Esophagus (tissue), 2 donors: ENCODE results near the gene SAMD9L. TPM values are rescaled to one million over a fixed set of nuclear protein-coding genes. Genes with fewer than 3 reads are reported as not detected.

Source experiments
- polyA plus RNA-seq, 2 donors: library from polyadenylated mRNA; stranded (reverse); fragments of 200-250 nt; gene quantifications; one replicate each; pipeline ENCODE4 v1.2.3, GENCODE V29; 2013
- donor health status: healthy with polysubstance abuse.
- donor health status: Bipolar disorder and iron deficiency.

SAMD9L gene
- polyA plus RNA-seq, 2 donors = 2.5 to 4.0 TPM

Other genes with a start within 250 kb of the SAMD9L start
- 10 to 100 TPM; 22.1 to 25.2 TPM for gene SAMD9, start 30.4 kb downstream of the SAMD9L start, polyA plus RNA-seq
- under 1 TPM in 1 of 2 donors, not detected in 1; 0.04 TPM for gene HEPACAM2, start 78.1 kb upstream of the SAMD9L start, polyA plus RNA-seq
- 1 to 10 TPM; 4.9 to 7.0 TPM for gene VPS50, start 84.0 kb upstream of the SAMD9L start, polyA plus RNA-seq